Stimulated activated CD8-positive, alpha-beta memory T cell treated with anti-CD3 and anti-CD28 coated beads, Interleukin-7, amount 100 ng/mL, for 1 hour (primary cell): ENCODE data around the gene BAD.

Source experiments
- DNase-seq, 2 donors: peaks; one replicate each; pipeline ENCODE4 v3.0.0-alpha.2; 2020; ENCODE audit warnings: low read depth in 2 of 2

Gene BAD

DNA sequence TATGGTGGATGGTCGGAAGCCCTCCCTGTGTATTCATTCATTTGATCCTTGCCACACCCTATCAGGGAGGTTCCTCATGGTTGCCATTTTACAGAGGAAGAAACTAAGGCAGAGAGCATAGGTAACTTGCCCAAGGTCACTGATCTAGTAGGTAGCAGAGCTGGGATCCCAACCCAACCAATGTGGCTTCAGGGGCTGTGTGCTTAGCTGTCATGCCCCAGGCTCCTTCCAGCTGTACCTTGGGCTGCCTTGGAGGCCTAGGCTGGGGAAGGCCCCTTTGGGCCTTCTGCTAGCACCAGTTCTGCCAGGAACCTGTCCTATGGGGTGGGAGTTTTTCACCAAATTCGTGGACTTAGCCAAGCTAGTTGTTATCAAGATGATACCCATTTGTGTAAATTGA is 8.6 kb downstream of the BAD start:
- DNase-seq: no peak

- DNase-seq: no peak
Measured at GRCh38 chr11:64275031-64275800, 9.2 kb downstream of the BAD start.

DNA sequence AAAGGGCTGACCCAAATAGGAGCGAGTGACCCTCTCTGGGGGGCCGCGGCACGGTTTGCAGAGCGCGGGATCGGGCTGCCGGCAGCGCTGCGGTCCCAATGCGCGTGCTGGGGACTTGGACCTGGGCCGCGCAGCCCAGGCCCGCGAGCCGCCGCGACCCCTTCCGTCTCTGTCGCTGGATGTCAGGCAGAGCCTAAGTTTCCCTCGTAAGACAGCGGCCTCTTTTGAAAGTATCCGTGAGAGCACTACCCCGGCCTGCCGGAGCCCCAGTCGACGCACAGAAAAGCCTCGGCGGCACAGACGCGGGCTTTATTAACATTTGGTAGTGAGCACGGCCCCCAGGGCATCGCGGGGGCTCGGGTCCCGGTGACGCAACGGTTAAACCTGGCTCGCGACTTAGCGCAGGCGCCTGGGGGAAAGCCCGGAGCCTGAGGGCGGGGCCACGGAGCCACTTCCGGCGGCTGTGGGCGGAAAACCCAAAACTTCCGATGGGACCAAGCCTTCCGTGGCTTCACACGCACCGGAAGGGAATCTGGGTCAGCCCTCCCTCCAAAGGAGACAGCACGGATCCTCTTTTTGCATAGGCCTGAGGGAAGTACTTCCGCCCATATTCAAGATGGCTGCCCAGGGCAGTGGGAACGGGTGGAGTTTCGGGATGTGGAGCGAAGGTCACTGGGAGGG is 14.8 kb downstream of the BAD start:
- peak; percentile 94 to 95 for DNase-seq

DNA sequence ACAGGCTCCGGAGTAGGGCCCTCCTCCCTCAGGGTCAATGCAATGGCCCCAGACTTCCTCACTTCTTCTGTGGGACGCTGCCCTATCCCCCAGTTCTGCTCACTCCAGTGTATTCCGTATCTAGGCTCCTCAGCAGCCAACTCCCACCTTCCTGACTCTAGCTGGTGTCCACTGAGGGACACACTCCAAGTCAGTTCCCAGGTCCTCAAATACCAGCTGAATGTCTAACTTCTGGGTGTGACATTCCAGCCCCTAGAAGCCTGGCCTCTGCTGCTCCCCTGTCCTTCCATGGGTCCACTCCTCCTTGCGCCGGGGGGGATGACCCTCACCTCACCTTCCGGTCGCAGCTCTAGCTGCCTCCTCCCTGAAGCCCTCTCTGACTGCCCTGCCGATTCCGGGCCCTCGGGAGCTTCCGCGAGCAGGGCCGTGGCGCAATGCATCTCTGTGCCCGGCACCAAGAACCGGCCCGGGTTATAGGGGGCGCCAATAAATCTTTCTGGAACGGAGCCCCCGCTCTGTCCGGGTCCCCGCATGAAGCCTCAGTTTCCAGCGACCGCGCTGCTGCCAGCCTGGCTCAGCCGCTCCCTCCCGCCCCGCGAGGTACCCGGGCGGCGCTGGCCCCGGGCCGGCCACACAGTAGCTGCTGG is 15.4 kb downstream of the BAD start:
- DNase-seq: no peak

GRCh38 chr11:64268025-64268892 is 16.2 kb downstream of the BAD start:
- DNase-seq: no peak

GRCh38 chr11:64267207-64267945 is 17.1 kb downstream of the BAD start:
- DNase-seq: no peak

- DNase-seq: no peak
Measured at GRCh38 chr11:64266339-64266738, 18.1 kb downstream of the BAD start.

DNA sequence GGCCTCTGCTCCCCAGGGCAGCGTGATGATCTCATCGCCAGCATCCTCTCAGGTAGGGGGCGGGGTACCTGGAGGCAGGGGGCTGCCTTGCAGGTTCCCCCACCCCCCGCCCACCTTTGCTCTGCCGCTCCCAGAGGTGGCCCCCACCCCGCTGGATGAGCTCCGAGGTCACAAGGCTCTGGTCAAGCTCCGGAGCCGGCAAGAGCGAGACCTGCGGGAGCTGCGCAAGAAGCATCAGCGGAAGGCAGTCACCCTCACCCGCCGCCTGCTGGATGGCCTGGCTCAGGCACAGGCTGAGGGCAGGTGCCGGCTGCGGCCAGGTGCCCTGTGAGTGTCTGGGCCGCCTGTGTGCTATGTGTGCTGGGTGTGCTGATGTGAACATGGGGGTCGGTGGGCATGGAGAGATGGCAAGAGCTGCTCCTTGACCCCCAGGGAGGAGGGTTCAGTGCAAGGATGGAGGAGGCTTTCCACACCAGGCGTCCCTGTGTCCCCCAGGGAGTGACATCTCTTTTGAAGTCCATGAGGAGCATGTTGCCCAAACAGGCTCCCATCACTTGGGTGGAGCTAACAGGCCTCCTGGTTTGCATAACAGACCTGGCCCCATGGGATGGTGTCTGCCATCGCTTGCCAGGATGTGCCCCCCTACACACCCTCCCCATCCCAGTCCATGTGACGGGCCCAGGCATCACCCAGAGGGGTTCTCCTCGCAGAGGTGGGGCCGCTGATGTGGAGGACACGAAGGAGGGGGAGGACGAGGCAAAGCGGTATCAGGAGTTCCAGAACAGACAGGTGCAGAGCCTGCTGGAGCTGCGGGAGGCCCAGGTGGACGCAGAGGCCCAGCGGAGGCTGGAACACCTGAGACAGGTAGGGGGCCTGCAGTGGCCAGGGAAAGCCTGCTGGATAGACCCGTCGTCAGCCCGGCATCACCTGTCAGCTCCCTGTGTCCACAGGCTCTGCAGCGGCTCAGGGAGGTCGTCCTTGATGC is 19.0 kb downstream of the BAD start:
- DNase-seq: no peak

DNA sequence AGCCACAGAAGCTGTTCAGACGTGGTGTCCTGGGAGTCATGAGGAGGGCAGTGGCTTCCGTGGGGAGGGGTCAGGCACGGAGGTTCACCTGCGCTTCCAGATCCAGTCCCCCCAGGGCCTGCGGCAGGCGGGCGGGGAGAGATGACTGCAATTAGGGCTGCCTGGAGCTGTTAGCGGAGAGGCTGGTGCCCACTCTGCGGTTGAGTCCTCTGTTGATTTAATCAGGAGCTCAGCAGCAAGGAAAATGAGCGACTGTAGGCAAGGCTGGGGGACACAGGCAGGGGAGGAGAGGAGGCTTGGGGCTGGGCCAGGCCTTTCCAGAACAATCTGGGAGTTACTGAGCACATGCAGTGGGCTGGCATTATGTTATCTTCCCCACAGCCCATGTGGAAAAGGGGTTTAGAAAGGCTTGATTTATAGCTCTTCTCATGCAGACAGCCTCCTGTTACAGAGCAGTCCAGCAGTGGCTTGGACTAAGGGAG is 20.1 kb downstream of the BAD start:
- no peak for DNase-seq

- no peak for DNase-seq
Measured at GRCh38 chr11:64263947-64264317, 20.5 kb downstream of the BAD start.

DNA sequence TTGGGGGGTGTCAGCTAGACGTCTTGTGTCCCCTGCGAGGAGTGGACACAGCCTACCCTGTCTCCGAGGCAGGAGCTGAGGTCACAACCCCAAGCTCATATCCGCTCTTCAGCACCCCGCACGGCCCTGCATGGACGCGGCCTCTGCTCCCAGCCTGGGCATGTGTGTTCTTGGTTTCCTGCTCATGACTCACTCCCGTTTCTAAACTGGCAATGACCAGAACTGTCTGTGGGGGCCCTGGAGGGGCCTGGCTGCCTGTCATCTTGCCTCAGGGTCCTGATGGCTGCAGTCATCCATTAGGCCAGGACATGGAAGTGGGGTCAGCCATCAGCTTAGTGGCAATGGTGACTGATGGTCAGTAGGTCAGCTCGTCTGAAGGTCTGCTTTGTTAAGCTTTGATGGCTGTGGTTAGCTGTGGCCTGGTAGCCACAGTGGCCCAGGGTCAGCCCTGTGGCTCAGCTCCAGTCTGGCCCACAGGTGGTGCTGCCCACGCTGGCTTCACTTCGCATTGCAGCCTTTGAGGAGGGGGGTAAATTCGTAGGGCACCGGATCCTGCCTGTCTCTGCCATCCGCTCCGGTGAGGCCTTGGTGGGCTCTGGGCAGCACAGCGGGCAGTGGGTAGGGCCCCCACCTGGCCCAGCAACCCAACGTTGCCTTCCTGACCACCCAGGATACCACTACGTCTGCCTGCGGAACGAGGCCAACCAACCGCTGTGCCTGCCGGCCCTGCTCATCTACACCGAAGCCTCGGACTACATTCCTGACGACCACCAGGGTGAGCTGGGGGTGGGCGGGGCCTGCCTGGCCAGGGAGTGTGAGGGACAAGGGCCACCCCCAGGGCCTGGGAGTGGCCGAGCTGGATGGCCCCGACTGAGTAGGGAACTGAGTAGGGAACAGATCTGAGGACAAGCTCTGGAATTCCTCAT is 21.2 kb downstream of the BAD start:
- DNase-seq: no peak

- no peak for DNase-seq
Measured at GRCh38 chr11:64262271-64263002, 22.0 kb downstream of the BAD start.

GRCh38 chr11:64261556-64262080 is 22.8 kb downstream of the BAD start:
- DNase-seq: no peak

DNA sequence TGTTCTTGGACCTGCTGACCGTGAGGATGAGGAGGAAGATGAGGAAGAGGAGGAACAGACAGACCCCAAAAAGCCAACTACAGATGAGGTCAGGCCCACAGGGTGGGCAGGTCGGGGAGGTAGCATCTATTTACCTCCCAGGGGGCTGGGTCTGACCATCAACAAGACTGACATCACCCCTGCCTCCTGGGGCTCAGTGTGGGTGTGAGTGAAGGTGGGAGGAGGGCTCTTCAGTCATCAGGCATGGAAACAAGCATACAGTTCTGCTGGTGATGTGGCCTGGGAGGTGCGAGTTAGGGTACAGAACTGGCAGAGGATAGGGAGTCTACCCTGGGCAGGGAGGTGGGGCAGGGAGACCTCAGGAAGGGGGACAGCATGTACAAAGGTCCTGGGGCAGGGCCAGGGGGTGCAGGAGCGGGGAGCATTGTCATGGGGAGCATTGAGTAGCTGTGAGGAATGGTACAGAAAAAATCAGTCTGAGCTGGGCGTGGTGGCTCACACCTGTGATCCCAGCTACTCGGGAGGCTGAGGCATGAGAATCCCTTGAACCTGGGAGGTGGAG is 24.2 kb downstream of the BAD start:
- DNase-seq: no peak

GRCh38 chr11:64259533-64260067 is 24.9 kb downstream of the BAD start:
- DNase-seq: no peak

DNA sequence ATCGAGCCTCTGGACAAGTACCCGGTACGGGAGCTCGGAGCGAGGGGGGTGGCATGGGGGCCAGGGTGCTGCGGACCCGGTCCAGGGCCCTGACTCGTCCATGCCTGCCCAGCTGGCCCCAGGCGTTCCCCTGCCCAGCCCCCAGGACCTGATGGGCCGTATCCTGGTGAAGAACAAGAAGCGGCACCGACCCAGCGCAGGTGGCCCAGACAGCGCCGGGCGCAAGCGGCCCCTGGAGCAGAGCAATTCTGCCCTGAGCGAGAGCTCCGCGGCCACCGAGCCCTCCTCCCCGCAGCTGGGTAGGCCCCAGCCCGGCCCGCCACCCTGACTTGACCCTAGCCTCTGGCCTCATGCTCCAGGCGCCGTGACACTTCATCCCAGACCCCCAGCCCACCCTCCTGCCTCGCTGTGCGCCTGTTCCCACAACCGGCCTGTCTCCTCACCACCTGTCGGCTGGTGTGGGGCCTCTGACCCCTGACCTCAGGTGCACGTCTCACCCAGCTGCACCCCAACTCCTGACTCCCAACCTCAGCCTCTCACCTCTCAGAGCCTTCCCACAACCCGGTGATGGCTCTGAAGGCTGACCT is 25.4 kb downstream of the BAD start:
- no peak for DNase-seq

DNA sequence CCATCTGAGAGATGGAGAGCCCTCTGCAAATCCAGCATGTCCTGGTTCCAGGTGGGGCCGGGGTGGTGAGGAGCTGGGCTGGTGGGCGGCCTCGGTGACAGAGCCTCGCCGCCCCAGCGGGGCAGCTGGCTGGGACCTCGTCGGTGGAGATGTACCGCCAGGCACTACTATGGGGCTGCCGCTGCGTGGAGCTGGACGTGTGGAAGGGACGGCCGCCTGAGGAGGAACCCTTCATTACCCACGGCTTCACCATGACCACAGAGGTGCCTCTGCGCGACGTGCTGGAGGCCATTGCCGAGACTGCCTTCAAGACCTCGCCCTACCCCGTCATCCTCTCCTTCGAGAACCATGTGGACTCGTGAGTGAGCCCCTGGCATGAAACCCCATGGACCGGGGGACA is 26.1 kb downstream of the BAD start:
- no peak for DNase-seq
